Stimulated activated CD8-positive, alpha-beta memory T cell treated with anti-CD3 and anti-CD28 coated beads, Interleukin-7, amount 100 ng/mL, for 1 hour (primary cell): ENCODE results near the gene KLK5.
A peak's percentile ranks its signal among the peaks of the same experiment; 100 is the strongest.

Source experiments
- DNase-seq, 2 donors: peaks; one replicate each; pipeline ENCODE4 v3.0.0-alpha.2; 2020; ENCODE audit warnings: low read depth in 2 of 2

Gene KLK5

DNA sequence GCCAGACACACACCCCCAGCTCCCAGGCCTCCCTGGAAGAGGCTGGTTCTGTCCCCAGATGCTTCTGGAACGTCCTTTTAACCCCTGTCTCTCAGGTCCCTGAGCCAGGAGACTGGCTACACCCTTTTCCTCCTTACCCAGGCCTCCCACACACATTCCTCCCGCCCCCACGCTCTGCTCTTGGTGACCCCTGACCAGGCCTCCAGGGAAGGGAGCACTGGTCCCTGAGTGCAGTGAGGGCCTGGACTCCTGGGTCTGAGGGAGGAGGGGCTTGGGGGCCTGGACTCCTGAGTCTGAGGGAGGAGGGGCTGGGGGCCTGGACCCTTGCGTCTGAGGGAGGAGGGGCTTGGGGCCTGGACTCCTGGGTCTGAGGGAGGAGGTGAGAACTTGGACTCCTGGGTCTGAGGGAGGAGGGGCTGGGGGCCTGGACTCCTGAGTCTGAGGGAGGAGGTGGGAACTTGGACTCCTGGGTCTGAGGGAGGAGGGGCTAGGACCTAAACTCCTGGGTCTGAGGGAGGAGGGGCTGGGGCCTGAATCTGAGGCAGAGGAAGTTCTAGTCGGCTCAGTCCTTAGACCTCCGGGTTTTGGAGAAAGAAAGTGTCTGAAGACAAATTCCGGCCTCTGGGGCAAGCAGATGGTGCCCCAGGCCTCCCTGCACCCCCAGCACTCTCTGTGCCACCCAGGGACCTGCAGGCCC, 16.0 kb upstream of the KLK5 start:
- DNase-seq = no peak

DNA sequence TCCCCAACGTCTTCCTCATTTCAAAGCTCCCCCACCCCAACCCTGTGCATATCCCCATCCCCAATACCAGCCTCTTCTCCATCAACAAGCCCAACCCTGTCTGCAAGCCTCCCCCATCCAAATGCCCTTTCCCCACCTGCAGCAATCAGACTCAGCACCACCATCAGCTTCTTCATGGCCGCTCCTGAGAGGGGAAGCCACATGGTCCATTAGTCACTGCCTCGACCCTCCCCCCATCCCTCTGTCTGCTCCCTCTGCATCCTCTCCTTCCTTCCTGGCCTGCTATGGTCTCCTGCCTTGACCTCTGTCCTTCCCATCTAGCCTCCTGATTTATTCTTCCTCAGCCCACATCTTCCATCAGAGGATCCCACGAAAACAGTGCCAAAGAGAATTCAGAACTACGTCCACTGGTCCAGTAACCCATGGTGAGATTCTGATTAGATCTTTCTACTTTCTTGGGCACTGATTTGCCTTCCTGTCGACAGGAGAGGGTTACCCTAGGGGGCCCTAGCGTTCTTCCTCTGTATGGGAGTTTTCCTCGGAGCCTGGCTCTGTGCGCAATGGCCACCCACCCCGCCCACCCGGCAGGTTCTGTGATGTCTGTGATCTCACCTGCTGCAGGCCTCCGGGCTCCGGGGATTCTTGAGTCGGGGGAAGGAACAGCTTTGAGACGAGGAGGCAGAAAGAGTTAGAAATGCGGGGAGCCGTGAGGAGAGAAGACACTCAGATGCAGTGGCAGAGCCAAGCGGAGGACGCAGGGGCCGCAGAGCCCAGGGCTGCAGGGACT, 15.3 kb upstream of the KLK5 start:
- no peak for DNase-seq

DNA sequence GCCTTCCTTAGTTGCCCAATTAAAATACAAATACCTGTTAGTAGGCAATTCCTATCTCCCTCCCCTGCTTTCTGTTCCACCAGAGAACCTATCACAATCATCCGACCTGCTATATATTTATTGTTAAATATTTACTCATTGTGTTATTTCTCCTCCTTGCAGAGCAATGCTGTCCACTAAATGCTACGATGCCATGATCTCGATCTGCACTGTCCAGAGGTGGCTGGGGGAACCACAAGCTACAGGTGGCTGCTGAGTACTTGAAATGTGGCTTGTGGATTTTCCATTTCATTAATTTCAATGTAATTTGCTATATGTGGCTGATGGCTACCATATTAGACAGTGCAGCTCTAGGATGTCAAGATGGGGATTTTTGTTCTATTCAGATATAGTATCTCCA, 11.4 kb upstream of the KLK5 start:
- no peak for DNase-seq

DNA sequence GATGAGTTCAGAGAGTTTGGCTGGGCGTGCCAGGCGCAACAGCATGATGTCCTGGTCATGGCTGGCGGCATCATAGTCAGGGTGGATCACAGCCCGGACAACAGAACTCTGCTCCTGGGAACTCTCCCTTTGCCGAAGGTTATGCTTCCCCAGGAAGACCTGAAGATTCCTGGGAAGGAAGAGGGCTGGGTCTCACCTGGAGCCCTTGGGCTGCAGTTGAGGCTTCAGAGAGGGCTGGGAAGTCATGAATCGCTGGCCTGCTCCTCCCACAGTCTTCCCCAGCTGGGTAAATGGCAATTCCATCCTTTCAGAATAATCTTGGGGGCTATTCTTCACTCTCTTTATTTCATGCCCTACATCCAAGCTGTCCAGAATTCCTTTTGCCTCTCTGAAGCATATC, 10.5 kb upstream of the KLK5 start:
- no peak for DNase-seq

DNA sequence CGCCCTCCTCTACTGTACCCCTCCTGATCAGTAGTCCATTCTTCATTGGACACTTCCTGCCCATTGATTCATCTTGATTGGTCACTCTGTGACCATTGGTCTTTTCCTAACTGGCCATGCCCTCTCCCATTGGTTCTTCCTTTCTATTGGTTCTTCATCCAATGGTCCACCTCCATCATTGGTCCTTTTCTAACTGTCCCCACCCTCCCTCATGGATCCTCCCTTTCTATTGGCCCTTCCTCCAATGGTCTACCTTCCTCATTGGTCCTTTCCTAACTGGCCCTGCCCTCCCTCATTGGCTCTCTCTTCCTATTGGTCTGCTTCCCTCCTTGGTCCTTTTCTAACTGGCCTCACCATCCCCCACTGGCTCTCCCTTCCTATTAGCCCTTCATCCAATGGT, 9.4 kb upstream of the KLK5 start:
- no peak for DNase-seq

DNA sequence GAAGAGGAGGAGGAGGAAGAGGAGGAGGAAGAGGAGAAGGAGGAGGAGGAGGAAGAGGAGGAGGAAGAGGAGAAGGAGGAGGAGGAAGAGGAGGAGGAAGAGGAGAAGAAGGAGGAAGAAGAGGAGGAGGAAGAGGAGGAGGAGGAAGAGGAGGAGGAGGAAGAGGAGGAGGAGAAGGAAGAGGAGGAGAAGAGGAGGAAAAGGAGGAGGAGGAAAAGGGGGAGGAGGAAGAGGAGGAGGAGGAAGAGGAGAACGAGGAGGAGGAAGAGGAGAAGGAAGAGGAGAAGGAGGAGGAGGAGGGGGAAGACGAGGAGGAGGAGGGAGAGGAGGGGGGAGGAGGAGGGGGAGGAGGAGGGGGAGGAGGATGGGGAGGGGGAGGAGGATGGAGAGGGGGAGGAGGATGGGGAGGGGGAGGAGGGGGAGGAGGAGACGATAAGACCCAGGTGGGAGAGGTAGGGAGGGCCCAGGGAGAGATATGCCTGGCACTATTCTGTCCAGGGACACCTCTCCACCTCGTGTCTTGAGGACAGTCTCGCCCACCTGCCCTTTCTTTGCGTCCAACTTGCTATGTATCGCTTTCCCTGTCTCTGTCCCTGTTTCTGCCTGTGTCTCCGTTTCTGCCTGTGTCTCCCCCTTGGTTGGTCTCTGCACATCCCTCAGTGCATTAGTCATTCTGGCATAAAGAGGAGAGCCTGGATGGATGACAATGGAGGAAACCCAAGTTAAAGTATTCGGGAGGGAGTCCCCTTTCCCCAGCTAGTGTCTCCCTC, 7.1 kb upstream of the KLK5 start:
- no peak for DNase-seq

DNA sequence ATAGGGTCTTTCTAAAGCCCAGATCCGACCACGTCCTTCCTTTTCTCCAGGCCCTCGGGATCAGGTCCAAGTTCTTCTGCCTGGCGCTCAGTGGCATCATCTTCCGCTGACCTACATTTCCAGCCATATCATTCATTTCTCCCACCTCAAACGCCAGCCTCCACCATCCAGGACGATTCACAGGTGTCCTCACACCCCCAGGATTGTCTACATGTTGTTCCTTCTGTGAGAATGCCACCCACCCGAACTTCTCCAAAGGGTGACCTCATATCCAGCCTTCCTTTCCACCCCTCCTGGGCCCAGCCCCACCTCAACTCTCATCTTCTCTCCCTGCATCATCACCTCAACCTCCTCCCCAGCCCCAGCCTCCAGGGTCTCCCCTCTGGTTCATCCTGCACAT, 4.7 kb upstream of the KLK5 start:
- no peak for DNase-seq

DNA sequence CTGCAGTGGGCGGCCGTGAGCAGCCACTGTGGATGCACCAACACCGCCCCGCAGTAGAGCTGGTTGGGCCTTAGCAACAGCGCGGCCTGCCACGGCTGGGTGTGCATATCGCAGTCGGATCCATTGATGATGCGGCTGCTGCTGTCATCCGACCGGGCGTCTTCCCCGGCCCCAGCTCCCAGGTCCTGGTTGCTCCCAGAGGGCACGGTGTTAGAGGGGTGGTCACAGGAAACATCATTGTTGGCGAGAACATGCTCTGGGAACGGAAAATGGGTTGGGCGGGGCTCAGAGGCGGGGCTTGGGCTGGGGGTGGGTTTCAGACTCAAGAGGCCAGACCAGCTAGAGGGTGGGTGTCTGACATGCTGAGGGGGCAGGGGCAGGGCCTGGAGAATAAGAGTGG, 3.0 kb downstream of the KLK5 start:
- no peak for DNase-seq

DNA sequence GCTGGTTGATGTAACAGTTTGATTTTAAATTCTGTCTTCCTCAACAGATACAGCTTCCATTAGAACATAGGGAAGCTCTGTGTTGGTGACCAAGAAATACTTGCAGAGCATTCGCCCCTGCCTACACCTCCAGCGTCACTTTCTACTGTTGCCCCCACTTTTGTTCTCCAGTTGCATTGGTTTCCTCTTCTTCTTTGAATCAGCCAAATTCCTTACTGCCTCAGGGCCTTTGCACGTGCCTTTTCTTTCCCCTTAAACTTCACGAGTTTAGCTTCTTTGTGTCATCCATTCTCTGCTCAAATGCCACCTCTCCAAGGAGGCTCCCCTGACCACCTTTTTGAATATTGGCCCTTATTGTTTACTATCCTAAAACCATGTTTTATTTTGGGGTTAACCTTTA, 5.7 kb downstream of the KLK5 start:
- DNase-seq = no peak

DNA sequence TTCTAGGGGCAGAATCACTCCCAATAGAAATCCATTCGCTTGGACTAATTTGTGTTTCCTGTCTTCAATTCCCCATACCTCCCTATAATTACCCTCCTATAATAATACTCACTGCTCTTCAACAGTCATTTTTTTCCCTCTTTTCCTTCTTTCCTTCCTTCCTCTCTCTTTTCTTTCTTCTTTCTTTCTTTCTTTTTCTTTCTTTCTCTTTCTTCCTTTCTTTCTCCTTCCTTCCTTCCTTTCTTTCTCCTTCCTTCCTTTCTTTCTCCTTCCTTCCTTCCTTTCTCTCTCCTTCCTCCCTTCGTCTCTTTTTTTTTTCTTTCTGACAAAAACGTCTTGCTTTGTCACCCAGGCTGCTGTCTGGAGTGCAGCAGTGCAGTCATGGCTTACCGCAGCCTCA, 8.0 kb downstream of the KLK5 start:
- no peak for DNase-seq

DNA sequence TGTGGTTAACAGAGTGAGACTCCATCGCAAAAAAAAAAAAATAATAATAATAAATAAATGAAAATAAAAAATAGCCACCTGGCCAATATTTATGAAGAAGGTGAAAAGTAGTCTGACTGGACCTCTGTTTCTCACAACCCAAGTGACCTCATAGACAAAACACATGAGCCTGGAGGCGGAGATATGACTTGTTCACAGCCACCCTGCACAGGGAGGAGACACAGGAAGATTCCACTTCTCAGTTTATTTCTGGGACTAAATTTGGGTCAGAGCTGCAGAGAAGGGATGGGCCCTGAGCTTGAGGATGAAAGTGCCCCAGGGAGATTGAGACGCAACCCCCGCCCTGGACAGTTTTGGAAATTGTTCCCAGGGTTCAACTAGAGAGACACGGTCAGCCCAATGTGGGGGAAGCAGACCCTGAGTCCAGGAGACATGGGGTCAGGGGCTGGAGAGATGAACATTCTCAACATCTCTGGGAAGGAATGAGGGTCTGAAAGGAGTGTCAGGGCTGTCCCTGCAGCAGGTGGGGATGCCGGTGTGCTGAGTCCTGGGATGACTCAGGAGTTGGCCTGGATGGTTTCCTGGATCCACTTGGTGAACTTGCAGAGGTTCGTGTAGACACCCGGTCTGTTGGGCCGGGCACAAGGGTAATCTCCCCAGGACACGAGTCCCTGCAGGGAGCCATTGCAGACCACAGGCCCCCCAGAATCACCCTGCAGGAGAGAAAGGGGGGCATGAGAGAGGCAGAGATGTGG, 9.6 kb downstream of the KLK5 start:
- no peak for DNase-seq

DNA sequence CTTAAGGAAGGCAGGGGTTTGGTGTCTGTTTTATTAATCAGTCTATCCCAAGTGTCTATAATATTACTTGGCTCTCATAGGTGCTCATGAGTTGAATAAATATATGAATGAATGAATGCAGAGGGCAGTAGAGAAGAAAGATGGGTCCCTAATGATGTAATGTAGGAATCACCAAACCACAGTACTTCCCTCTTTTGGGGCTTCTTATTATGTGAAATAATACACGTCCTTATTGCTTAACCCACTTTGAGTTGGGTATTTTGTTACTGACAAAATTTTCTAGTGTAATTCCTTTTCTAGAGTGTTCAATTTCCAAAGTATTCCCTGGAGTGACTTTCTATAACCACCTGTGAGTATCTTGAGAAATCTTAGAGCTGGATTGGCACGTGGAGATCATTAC, 13.2 kb downstream of the KLK5 start:
- no peak for DNase-seq

DNA sequence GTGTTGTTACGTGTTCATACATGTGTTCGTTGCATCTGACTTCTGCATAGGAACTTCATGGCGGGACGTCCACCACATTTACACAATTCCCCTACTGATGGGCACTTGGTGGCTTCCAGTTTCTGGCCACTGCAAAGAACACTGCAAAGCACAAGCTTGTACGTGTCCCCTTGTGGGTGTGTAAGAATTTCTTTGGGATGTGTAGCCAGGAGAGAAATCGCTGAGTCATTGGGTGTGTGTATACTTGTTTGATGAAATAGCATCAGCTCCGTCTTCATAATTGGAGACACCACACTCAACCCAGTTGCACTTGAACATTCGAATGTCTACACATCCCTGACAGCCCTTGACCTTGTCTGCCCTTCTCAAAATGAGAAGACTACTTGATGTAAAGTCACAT, 19.2 kb downstream of the KLK5 start:
- DNase-seq = no peak

DNA sequence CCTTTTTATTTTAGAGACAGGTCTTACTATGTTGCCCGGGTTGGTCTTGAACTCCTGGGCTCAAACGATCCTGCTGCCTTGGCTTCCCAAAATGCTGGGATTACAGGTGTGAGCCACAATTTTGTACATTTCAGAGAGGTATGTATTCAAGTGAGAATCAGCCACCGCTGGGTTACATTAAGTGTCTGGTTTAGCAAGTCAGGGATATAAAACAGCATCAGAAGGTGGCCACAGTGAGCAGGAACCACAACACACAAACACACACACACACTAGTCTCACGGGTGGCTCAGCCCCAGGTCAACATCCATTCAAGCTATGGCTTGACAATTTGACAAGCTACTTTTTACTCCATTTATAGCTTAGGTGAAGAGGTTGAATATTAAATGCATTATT, 20.2 kb downstream of the KLK5 start:
- DNase-seq = no peak

DNA sequence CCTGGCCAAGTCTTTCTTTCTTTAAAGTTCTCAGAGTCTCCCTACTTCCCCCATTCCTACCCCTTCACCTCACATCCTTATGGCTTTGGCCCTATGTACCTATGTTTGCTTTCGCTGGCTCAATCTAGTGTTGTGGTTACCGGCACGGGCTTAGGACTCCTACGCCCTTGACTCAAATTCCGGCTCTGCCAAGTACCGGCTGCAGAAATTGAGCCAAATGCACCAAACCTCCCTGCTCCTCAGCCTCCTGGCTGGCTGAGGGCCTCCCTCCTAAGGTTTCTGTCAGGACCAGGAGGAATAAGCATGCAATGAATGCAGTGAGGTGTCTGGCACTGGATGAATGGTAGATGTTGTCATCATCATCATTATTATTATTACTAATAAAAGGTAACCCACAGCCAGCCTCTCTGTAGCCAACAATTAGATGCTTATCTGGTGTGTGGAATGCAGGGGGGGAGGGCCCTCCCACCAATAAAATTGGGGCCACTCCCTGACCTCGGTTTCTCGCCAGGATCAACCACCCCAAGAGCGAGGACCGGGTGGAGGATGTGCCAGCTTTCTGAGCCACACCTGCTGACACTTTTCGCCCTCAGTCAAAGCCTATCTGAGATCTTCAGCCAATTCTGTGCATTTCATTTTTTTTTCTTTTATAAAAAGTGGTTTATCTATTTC, 20.7 kb downstream of the KLK5 start:
- no peak for DNase-seq

DNA sequence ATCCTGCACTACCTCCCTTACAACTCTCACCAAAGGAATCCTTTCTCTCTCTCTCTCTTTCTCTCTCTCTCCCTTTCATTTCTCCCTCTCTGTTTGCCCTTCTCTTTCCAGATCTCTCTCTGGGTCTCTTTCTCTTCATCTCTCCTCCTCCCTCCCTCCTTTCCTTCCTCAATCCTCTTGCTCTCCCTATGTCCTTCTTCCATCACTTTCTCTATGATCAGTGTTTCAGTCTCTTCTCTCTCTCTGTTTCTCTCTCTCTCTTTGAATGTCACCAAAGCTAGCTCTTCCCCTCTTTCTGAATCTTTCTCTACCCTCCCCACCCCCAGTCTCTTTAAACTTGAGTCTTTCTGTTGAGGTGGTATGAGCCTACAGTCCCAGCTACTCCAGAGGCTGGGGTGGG, 21.8 kb downstream of the KLK5 start:
- no peak for DNase-seq

DNA sequence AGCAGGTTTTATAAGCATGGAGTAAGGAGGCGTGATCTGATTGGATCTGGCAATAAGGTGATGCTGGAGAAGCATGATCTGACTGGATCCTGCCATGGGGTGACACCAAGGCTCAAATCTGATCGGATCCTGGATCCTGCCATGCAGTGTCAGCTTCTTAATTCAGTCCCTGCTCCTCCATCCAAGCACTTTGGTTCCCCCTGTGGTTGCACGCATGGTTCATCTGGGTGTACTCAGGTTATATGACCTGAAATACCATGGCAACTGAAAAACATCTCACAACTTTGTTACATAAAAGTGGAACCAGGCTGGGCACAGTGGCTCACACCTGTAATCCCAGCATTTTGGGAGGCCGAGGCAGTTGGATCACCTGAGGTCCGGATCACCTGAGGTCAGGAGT, 24.0 kb downstream of the KLK5 start:
- DNase-seq = no peak

DNA sequence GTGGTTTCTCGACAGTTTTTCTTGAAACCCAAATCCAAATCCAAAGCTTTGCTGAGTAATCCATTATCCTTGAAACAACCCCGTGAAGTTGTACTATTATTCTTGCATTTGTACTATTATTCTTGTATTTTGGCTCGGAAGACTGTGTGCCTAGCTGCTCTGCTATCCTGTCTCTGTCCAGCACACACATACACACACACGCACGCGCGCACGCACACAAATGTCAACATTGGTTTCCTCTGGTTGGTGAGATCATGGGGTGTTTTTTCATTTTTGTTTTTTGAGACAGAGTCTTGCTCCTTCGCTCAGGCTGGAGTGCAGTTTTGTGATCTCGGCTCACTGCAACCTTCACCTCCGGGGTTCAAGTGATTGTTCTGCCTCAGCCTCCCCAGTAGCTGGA, 26.7 kb downstream of the KLK5 start:
- no peak for DNase-seq

DNA sequence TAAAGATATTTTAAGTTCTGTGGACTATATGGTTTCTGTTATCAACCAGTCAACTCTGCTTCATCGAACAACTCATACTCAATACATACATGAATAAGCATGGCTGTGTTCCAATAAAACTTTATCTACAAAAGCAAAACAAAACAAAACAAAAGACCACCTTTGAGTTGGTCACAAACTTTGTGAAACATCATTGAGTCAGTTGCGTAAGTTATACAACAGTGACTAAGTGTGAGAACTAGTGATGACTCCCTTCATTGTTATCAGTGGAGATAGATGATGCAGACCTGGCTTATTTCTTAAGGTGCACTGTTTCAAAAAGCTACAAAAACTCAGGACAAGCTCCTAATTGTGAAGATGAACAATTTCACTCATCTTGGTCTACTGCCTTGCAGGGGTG, 27.1 kb downstream of the KLK5 start:
- DNase-seq = no peak

DNA sequence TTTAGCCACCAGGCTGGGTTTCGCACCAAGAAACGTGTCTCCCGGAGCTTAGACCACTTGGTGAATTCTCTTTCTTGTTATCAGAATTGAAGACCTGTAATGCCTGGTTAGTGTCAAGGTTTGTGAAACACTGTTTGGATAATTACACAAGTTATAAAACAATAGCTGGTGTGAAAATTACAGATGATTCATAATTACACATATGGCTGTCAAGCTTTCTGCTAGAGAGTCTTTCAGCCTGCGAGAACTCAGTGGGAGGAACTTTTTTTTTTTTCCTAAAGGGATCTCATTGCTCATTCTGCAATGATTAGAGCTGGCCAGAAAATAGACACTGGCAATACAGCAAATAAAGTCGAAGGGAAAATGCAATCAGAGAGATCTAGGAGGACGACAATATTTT, 28.3 kb downstream of the KLK5 start:
- no peak for DNase-seq

DNA sequence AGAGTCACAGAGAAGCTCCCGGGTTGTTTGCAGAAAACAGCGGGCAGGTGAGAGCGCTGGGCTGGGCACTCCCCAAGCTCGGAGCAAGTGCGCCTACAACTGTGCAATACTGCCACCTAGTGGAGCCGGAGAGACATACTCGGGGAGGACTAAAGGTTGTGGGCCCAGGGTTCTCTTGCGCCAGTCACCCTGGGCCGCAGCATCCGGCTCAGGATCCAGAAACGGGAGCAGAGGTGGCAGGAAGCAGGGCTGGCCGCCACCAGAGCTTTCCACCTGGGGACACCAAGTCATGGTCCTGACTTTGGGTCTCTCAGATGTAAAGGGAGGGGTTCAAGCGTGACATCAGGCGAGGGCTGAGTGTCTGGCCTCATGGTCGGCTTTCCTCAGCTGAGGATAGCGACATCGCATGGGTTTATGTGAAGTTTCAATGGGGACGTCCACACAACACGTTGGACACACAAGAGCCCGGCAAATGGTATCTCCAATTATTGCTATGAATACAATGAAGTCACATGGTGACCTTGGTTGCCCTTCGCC, 30.5 kb downstream of the KLK5 start:
- peak; percentile 17 to 50 for DNase-seq
